Activated CD4-positive, alpha-beta T cell treated with anti-CD3 and anti-CD28 coated beads, Interleukin-2, Interleukin-4, amounts not matched to agents 100 ng/mL and 50 ng/mL, durations not matched to agents 16 hours and 8 hours (primary cell): ENCODE results near the gene NMRK2.
"Not testable (repeated sequence)": the region's sequence is repeated elsewhere in the genome, so short reads cannot be mapped to it uniquely, and the experiment has no call there.

Experiments
- DNase-seq: peaks from one replicate; pipeline ENCODE4 v3.0.0-alpha.2; 2020; ENCODE audit warnings: low spot score

NMRK2 gene

GRCh38 chr19:3936506-3937442 lies 3.9 kb downstream of the NMRK2 start:
- no peak for DNase-seq

GRCh38 chr19:3938300-3938950 lies 5.6 kb downstream of the NMRK2 start:
- not testable (repeated sequence) for DNase-seq

GRCh38 chr19:3942790-3943409 lies 10.0 kb downstream of the NMRK2 start:
- DNase-seq, result no peak

- DNase-seq, result no peak
These were observed 11.3 kb downstream of the NMRK2 start for GRCh38 chr19:3944018-3944721.

- DNase-seq, result no peak
These were observed 13.0 kb downstream of the NMRK2 start for GRCh38 chr19:3945838-3946237.

- DNase-seq, result not testable (repeated sequence)
These were observed 14.6 kb downstream of the NMRK2 start for GRCh38 chr19:3947316-3947933.

- no peak for DNase-seq
These were observed 16.4 kb downstream of the NMRK2 start for GRCh38 chr19:3949294-3949693.

GRCh38 chr19:3949997-3950859 lies 17.4 kb downstream of the NMRK2 start:
- DNase-seq, result no peak

- no peak for DNase-seq
These were observed 18.3 kb downstream of the NMRK2 start for GRCh38 chr19:3950871-3951861.

- not testable (repeated sequence) for DNase-seq
These were observed 19.9 kb downstream of the NMRK2 start for GRCh38 chr19:3952755-3953276.

- no peak for DNase-seq
These were observed 21.2 kb downstream of the NMRK2 start for GRCh38 chr19:3954107-3954506.

GRCh38 chr19:3955276-3955675 lies 22.4 kb downstream of the NMRK2 start:
- DNase-seq, result not testable (repeated sequence)

- no peak for DNase-seq
These were observed 22.8 kb downstream of the NMRK2 start for GRCh38 chr19:3955688-3956087.

GRCh38 chr19:3958836-3959765 lies 26.2 kb downstream of the NMRK2 start:
- DNase-seq, result no peak

- DNase-seq, result no peak
These were observed 26.9 kb downstream of the NMRK2 start for GRCh38 chr19:3959766-3960131.

- DNase-seq, result no peak
These were observed 28.1 kb downstream of the NMRK2 start for GRCh38 chr19:3961007-3961406.

GRCh38 chr19:3963458-3964255 lies 30.8 kb downstream of the NMRK2 start:
- DNase-seq, result no peak
